OCI-LY1 (cell line): ENCODE measurements around the gene STX18.

Source experiments
- H2AFZ ChIP-seq: fragments of 200-600 bp; sonication (generic), shearing (Covaris generic); 2 replicates; pipeline ENCODE4 v1.6.0; 2014; ENCODE audit warnings: antibody characterized with exemption, mild to moderate bottlenecking, low read length
- H3F3A ChIP-seq: fragments of 200-600 bp; sonication (generic), shearing (Covaris generic); 2 replicates; pipeline ENCODE4 v1.6.0; 2014; ENCODE audit warnings: mild to moderate bottlenecking, antibody characterized with exemption, low read length, moderate library complexity; ENCODE audit not compliant: insufficient read depth
- H3K27ac ChIP-seq: fragments of 200-600 bp; sonication (generic); 2 replicates; pipeline ENCODE4 v1.5.1; 2014; ENCODE audit warnings: low read length, mixed run types, mild to moderate bottlenecking, low read depth; ENCODE audit not compliant: poor library complexity, severe bottlenecking
- H3K27me3 ChIP-seq: fragments of 200-600 bp; sonication (generic); 2 replicates; pipeline ENCODE4 v1.6.0; 2014; ENCODE audit warnings: antibody characterized with exemption, mild to moderate bottlenecking, low read length, moderate library complexity; ENCODE audit not compliant: insufficient read depth
- H3K36me3 ChIP-seq: fragments of 200-600 bp; sonication (generic); 2 replicates; pipeline ENCODE4 v1.6.1; 2014; ENCODE audit warnings: mild to moderate bottlenecking, antibody characterized with exemption, low read length, moderate library complexity, mixed read lengths; ENCODE audit not compliant: insufficient read depth
- H3K4me1 ChIP-seq: fragments of 200-600 bp; sonication (generic); 2 replicates; pipeline ENCODE4 v1.5.1; 2014; ENCODE audit warnings: mild to moderate bottlenecking, low read length, moderate library complexity; ENCODE audit not compliant: insufficient read depth, severe bottlenecking
- H3K4me2 ChIP-seq: fragments of 200-600 bp; sonication (generic), shearing (Covaris generic); 2 replicates; pipeline ENCODE4 v1.6.1; 2014; ENCODE audit warnings: low read length
- H3K4me3 ChIP-seq: fragments of 200-600 bp; sonication (generic); 2 replicates; pipeline ENCODE4 v1.5.1; 2014; ENCODE audit warnings: low read length, low read depth, mild to moderate bottlenecking, mixed read lengths; ENCODE audit not compliant: poor library complexity, severe bottlenecking
- H3K79me2 ChIP-seq: fragments of 200-600 bp; shearing (Covaris generic); 2 replicates; pipeline ENCODE4 v1.6.1; 2016; ENCODE audit warnings: mixed run types, low read length, mixed read lengths; ENCODE audit not compliant: insufficient read depth
- H3K9ac ChIP-seq: fragments of 200-600 bp; sonication (generic), shearing (Covaris generic); 2 replicates; pipeline ENCODE4 v1.6.1; 2014; ENCODE audit warnings: mild to moderate bottlenecking, low read length, mixed read lengths
- H3K9me2 ChIP-seq: fragments of 200-600 bp; sonication (generic), shearing (Covaris generic); 2 replicates; pipeline ENCODE4 v1.6.1; 2014; ENCODE audit warnings: low read depth, mild to moderate bottlenecking, low read length, mixed read lengths
- H3K9me3 ChIP-seq: fragments of 200-600 bp; shearing (Covaris generic); 2 replicates; pipeline ENCODE4 v1.6.1; 2014; ENCODE audit warnings: low read length, mixed read lengths
- H4K20me1 ChIP-seq: fragments of 200-600 bp; sonication (generic), shearing (Covaris generic); 2 replicates; pipeline ENCODE4 v1.6.0; 2016; ENCODE audit warnings: mild to moderate bottlenecking, low read length; ENCODE audit not compliant: insufficient read depth
- CTCF ChIP-seq: fragments of 200-600 bp; sonication (generic), shearing (Covaris generic); IDR thresholded peaks from 2 replicates; pipeline ENCODE4 v1.5.1; 2017; ENCODE audit warnings: mild to moderate bottlenecking, antibody characterized with exemption, low read length, moderate library complexity, mixed read lengths
- EZH2 ChIP-seq: fragments of 200-600 bp; sonication (generic), shearing (Covaris generic); IDR thresholded peaks from 2 replicates; pipeline ENCODE4 v1.8.0; 2017; ENCODE audit warnings: borderline replicate concordance, mixed run types, mild to moderate bottlenecking, antibody characterized with exemption, low read length, moderate library complexity, mixed read lengths

The STX18 gene

DNA sequence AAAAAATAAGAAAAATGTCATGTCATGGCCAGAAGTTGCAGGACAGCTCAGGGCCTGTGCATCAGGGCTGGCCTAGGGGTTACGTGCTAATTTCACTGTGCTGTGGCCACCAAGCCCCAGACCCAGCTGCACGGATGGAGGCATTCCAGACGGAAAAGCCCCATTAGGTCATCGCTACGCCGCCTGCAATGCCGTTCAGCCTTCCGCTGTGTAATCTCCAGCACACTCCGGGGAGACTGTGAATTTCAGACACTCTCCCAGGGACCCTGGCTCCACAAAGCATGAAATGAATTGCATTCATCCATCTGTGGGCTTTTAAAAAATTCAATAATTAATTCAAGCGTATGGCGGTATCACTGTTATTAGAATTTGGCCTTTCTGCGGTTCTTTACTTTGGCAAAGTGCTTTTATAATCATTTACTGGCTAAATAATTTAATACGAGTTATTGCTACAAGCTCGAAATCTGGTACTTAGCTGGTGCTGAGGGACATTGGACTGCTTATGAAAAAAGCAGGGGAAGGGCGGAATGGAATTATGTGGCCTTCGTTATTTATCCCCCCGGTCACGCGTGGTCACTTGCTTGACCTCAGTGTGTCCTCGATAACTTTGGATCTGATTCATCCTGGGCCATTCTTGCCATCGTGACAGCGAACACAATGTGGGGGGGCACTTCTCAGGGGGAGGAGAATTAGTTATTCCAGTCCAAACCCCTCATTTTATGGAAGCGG lies 164.0 kb downstream of the STX18 start:
- no peaks in the 10 kb centered on the region for H3K9me2 ChIP-seq
- no peaks in the 10 kb centered on the region for H3F3A ChIP-seq

GRCh38 chr4:4377191-4377590 lies 164.7 kb downstream of the STX18 start:
- Histone ChIP-seq H3K36me3 (no peaks in the 10 kb centered on the region), H3K79me2 (no peaks in the 10 kb centered on the region), H3K9me3 (no peaks in the 10 kb centered on the region), H3K27me3 (no peaks in the 10 kb centered on the region), H3K9ac (no peak overlapping the region), H3K9me2 (no peaks in the 10 kb centered on the region), H3K4me1 (no peaks in the 10 kb centered on the region), H3K27ac (no peak overlapping the region), H3F3A (no peaks in the 10 kb centered on the region), H2AFZ (no peak overlapping the region), H4K20me1 (no peaks in the 10 kb centered on the region), H3K4me2 (no peak overlapping the region), H3K4me3 (no peak overlapping the region)
- TF ChIP-seq CTCF (no peak), EZH2 (no peak)

More for the DNA sequence above, 164.0 kb downstream of the STX18 start:
- H3K27me3 ChIP-seq, result no peaks in the 10 kb centered on the region
- no peak overlapping the region for H3K4me2 ChIP-seq
- no peaks in the 10 kb centered on the region for H3K4me1 ChIP-seq
- H4K20me1 ChIP-seq, result no peaks in the 10 kb centered on the region
- no peak overlapping the region for H2AFZ ChIP-seq
- no peaks in the 10 kb centered on the region for H3K79me2 ChIP-seq
- TF ChIP-seq EZH2 (no peak), CTCF (no peak)
- H3K9me3 ChIP-seq, result no peaks in the 10 kb centered on the region
- no peak overlapping the region for H3K27ac ChIP-seq
- no peak overlapping the region for H3K4me3 ChIP-seq
- H3K36me3 ChIP-seq, result no peaks in the 10 kb centered on the region
- H3K9ac ChIP-seq, result no peak overlapping the region

DNA sequence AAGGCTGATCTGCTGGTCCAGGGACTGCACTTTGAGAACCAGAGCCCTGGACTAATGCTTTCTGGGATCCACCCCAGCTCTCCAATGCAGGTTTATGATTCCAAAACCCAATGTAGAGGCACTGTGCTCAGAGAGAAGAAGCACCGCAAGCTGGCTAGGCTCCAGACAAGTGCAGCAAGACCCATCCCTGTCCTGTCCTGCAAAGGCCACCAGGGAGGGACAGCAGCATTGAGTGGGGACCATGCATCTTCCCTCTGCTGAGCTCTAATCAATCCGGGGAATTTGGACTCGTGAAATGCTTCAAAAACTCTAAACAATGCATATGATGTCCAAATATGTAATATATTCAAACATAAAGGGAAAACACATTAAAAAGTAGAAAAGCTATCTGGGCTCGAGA lies 165.8 kb downstream of the STX18 start:
- H3K9ac ChIP-seq, result no peak overlapping the region
- no peak overlapping the region for H3K27ac ChIP-seq
- H3K9me3 ChIP-seq, result no peaks in the 10 kb centered on the region
- no peaks in the 10 kb centered on the region for H3K27me3 ChIP-seq
- no peaks in the 10 kb centered on the region for H3K79me2 ChIP-seq
- no peaks in the 10 kb centered on the region for H4K20me1 ChIP-seq
- no peak overlapping the region for H3K4me2 ChIP-seq
- H3K4me1 ChIP-seq, result no peaks in the 10 kb centered on the region
- no peaks in the 10 kb centered on the region for H3F3A ChIP-seq
- H3K36me3 ChIP-seq, result no peaks in the 10 kb centered on the region
- TF ChIP-seq EZH2, result no peak
- TF ChIP-seq CTCF, result no peak
- H2AFZ ChIP-seq, result no peak overlapping the region
- no peak overlapping the region for H3K4me3 ChIP-seq
- H3K9me2 ChIP-seq, result no peaks in the 10 kb centered on the region
